Ovary (tissue), 3 donors: ENCODE results near the gene FOXD4L6.
"Not testable (repeated sequence)": the region's sequence is repeated elsewhere in the genome, so short reads cannot be mapped to it uniquely, and the experiment has no call there.

ENCODE experiments used
- POLR2A ChIP-seq: fragments of 450-650 bp; IDR thresholded peaks from one replicate; pipeline ENCODE4 v1.6.1; 2017; ENCODE audit warnings: antibody characterized with exemption, mild to moderate bottlenecking, moderate library complexity
- TF ChIP-seq, protein P1 (sequence below), 3 donors: fragments of 450-650 bp in 2 of 3; fragments of 200-600 bp in 1 of 3; IDR thresholded peaks; one replicate each; pipeline versions ENCODE4 v1.5.1 to v1.8.0; 2016 to 2022; ENCODE audit warnings: antibody characterized with exemption in 3 of 3, mild to moderate bottlenecking in 1 of 3
- donor health status: DM: no; HTN: no; CAD: no.

DNA sequence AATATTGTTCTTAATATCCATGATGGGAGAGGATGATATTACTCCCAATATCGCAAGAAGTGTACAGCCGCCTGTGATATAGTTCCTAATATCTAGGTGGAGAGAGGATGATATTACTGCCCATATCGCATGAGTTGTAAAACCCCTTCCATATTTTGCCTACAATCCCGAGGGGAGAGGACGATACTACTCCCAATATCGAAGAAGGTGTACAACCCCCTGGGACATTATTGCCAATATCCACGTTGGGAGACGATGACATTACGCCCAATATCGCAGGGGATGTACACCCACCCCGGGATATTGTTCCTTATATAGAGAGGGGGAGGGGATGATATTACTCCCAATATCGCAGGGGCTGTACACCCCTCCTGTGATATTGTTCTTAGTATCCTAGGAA lies 17.1 kb downstream of the FOXD4L6 start:
- TF ChIP-seq, protein P1, sequence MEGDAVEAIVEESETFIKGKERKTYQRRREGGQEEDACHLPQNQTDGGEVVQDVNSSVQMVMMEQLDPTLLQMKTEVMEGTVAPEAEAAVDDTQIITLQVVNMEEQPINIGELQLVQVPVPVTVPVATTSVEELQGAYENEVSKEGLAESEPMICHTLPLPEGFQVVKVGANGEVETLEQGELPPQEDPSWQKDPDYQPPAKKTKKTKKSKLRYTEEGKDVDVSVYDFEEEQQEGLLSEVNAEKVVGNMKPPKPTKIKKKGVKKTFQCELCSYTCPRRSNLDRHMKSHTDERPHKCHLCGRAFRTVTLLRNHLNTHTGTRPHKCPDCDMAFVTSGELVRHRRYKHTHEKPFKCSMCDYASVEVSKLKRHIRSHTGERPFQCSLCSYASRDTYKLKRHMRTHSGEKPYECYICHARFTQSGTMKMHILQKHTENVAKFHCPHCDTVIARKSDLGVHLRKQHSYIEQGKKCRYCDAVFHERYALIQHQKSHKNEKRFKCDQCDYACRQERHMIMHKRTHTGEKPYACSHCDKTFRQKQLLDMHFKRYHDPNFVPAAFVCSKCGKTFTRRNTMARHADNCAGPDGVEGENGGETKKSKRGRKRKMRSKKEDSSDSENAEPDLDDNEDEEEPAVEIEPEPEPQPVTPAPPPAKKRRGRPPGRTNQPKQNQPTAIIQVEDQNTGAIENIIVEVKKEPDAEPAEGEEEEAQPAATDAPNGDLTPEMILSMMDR (IDR thresholded peaks at IDR 0.05), result not testable (repeated sequence)
- TF ChIP-seq POLR2A, result not testable (repeated sequence)
